ENCODE data around the gene WDR27. TPM values are rescaled to one million over a fixed set of nuclear protein-coding genes. Genes with fewer than 3 reads are reported as not detected.

Gene WDR27
- total and polyA plus RNA-seq, 12 donors = 6.0 to 66.7 (median 27.7) TPM

DNA sequence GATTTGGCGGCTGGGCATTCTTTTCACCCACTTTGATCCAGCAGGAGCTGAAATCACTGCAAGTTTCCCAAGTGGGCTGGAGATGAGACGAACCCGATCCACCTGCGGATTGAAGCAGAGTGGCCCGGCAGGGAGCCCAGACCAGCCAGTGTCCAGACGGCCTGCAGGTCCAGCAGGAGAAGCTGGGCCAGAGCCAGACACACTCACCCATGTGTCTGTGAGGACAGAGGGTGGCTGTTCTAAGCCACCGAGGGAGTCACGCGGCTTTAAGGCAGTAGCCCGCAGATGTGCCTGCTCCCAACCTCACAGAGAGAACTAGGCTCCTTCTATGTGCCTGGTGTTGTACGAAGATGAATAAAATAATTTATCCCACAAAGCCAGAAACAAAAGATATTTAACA, 200.7 kb downstream of the WDR27 start:
- Histone ChIP-seq H3K4me3 (no peak overlapping the region), H3K9me3 (replicated peaks in 1 of 3) (no peaks in the 10 kb centered on the region), H3K27me3 (no peaks in the 10 kb centered on the region), H3K4me1 (replicated peaks in 1 of 2) (no peaks in the 10 kb centered on the region), H3K36me3 (replicated peaks in 1 of 2) (no peaks in the 10 kb centered on the region), H3K27ac (no peak overlapping the region)
- no peak for DNase-seq
- WGBS, 4 donors = 93 to 98% (median 94%) methylated on average over 7 to 11 of the region's 11 CpGs
- no peak for TF ChIP-seq POLR2A (IDR thresholded peaks at IDR 0.05)
- TF ChIP-seq, protein P1, sequence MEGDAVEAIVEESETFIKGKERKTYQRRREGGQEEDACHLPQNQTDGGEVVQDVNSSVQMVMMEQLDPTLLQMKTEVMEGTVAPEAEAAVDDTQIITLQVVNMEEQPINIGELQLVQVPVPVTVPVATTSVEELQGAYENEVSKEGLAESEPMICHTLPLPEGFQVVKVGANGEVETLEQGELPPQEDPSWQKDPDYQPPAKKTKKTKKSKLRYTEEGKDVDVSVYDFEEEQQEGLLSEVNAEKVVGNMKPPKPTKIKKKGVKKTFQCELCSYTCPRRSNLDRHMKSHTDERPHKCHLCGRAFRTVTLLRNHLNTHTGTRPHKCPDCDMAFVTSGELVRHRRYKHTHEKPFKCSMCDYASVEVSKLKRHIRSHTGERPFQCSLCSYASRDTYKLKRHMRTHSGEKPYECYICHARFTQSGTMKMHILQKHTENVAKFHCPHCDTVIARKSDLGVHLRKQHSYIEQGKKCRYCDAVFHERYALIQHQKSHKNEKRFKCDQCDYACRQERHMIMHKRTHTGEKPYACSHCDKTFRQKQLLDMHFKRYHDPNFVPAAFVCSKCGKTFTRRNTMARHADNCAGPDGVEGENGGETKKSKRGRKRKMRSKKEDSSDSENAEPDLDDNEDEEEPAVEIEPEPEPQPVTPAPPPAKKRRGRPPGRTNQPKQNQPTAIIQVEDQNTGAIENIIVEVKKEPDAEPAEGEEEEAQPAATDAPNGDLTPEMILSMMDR (IDR thresholded peaks at IDR 0.05) = no peak
- intact Hi-C loops (cut with DNase I) = no loop called here

DNA sequence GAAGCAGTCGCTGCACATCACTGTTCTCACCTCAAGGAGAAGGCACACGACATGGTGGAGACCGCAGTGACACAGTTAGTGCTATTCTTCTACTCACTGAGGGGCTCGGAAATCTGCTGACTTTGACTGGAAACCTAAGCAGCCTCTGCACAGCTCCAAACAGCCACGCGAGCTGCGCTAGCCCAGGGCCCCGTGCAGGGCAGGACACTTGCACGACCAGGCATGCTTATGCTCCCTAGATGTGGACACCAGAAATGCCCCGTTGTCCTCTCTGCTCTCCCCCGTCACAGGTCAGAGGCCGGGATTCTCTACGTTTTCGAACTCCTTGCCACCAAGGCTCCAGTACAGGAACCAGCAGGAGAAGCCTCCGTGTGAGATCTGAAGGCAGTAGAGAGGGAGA, 201.1 kb downstream of the WDR27 start:
- H3K27ac ChIP-seq = no peak overlapping the region
- no peaks in the 10 kb centered on the region for H3K36me3 ChIP-seq (replicated peaks in 1 of 2)
- H3K27me3 ChIP-seq = no peaks in the 10 kb centered on the region
- intact Hi-C loops (cut with DNase I) = no loop called here
- no peak overlapping the region for H3K4me3 ChIP-seq
- no peaks in the 10 kb centered on the region for H3K9me3 ChIP-seq (replicated peaks in 1 of 3)
- no peaks in the 10 kb centered on the region for H3K4me1 ChIP-seq (replicated peaks in 1 of 2)
- TF ChIP-seq, protein P1 (IDR thresholded peaks at IDR 0.05) = no peak
- no peak for TF ChIP-seq POLR2A (IDR thresholded peaks at IDR 0.05)
- DNase-seq = no peak
- WGBS, 4 donors = 88 to 97% (median 94%) methylated on average over 15 of the region's 15 CpGs

DNA sequence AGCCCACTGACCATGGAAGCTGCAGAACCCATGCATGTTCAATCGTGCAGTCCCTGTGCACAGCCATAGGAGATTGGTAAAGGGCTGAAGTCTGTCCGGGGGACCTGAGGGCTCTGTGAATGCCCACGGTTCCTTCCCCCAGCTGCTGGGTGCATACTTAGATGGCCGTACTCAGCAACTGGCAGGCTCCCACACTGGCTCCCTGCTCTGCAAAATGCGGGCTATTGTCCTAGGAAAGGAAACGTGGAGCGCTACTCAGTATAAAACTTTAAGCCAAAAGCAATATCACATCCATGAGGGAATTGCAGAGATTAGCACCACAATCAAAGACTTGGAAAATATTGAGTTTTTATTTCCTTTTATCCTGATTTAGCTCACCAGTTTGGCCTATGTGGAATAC, 202.0 kb downstream of the WDR27 start:
- Histone ChIP-seq H3K27me3 (no peaks in the 10 kb centered on the region), H3K4me1 (replicated peaks in 1 of 2) (peaks cover 0 to 6% of the 10 kb centered on the region in 2 donors), H3K9me3 (replicated peaks in 1 of 3) (no peaks in the 10 kb centered on the region), H3K27ac (no peak overlapping the region), H3K4me3 (no peak overlapping the region), H3K36me3 (replicated peaks in 1 of 2) (no peaks in the 10 kb centered on the region)
- TF ChIP-seq POLR2A (IDR thresholded peaks at IDR 0.05) = no peak
- TF ChIP-seq, protein P1 (IDR thresholded peaks at IDR 0.05) = no peak
- intact Hi-C loops (cut with DNase I) = no loop called here
- 68 to 90% (median 81%) methylated on average over 6 to 7 of the region's 7 CpGs for WGBS, 4 donors
- DNase-seq = no peak

DNA sequence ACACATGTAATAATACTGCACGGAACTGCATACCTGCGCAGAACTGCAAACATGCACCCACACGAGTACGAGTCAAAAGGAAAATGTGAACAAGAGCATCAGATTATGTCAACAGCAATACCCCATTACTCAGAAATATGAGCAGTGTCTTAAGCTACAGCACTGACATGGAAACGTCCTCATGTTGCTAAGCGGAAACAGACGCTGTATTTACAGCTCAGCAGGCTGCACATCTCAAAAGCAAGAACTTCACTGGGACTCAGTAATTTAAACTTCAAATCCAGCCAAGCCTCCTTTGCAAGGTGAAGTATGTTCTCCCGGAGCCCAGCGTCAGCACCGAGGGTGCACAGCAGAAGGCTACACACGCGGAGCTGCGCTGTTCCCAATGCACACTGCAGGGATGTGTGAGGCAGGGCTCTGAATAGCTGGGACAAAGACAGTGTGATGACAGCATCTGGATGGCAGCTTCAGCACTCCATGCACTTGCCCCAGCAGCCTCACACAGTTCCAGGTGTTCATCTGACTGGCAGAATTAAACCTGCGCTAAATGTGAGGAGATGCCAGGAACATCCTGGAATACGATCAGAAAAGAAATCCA, 202.8 kb downstream of the WDR27 start:
- H3K4me1 ChIP-seq (replicated peaks in 1 of 2) = peaks cover 0 to 8% of the 10 kb centered on the region in 2 donors
- intact Hi-C loops (cut with DNase I) = no loop called here
- TF ChIP-seq POLR2A (IDR thresholded peaks at IDR 0.05) = no peak
- TF ChIP-seq, protein P1 (IDR thresholded peaks at IDR 0.05) = no peak
- no peak for DNase-seq
- no peaks in the 10 kb centered on the region for H3K9me3 ChIP-seq (replicated peaks in 1 of 3)
- 91 to 95% (median 92%) methylated on average over 15 of the region's 15 CpGs for WGBS, 4 donors
- H3K36me3 ChIP-seq (replicated peaks in 1 of 2) = no peaks in the 10 kb centered on the region
- H3K27ac ChIP-seq = no peak overlapping the region
- H3K4me3 ChIP-seq = no peak overlapping the region
- no peaks in the 10 kb centered on the region for H3K27me3 ChIP-seq
